GM19193 (cell line): ENCODE data around the gene ATXN2.

Experiments
- POLR2A ChIP-seq: IDR thresholded peaks from 4 replicates; pipeline ENCODE4 v1.6.1; 2011; ENCODE audit not compliant: insufficient read depth, insufficient read length; ENCODE audit errors: extremely low read depth

Gene ATXN2

GRCh38 chr12:111405149-111405858, 193.8 kb downstream of the ATXN2 start:
- TF ChIP-seq POLR2A = peak; percentile 66

- TF ChIP-seq POLR2A = no peak
Measured at GRCh38 chr12:111404362-111405148, 194.6 kb downstream of the ATXN2 start.
